Activated naive CD4-positive, alpha-beta T cell treated with anti-CD3 and anti-CD28 coated beads, Interleukin-2, amount 10 ng/mL, durations not matched to agents 7 days and 5 days (primary cell): ENCODE measurements around the gene ZFR.
"Not testable (repeated sequence)": the region's sequence is repeated elsewhere in the genome, so short reads cannot be mapped to it uniquely, and the experiment has no call there.

Experiments used
- CTCF ChIA-PET: fragments of 350-600 bp; sonication (Branson Sonifier 250); formaldehyde crosslinking; loops from one replicate; lab custom pipeline; 2021; ENCODE audit warnings: antibody characterized with exemption; lab: Charles Lee
- DNase-seq: peaks from one replicate; pipeline ENCODE4 v3.0.0-alpha.2; 2020
- H3K27ac Mint-ChIP-seq: one replicate; pipeline ENCODE4 v1.8.0; 2021; ENCODE audit warnings: mild to moderate bottlenecking, moderate library complexity, mixed read lengths
- H3K27me3 Mint-ChIP-seq: one replicate; pipeline ENCODE4 v1.8.0; 2021; ENCODE audit warnings: mild to moderate bottlenecking, mixed read lengths
- H3K36me3 Mint-ChIP-seq: one replicate; pipeline ENCODE4 v1.8.0; 2021; ENCODE audit warnings: mixed read lengths
- H3K4me1 Mint-ChIP-seq: one replicate; pipeline ENCODE4 v1.8.0; 2021; ENCODE audit warnings: mixed read lengths
- H3K4me3 Mint-ChIP-seq: one replicate; pipeline ENCODE4 v1.8.0; 2021; ENCODE audit warnings: mild to moderate bottlenecking, moderate library complexity, mixed read lengths
- H3K9me3 Mint-ChIP-seq: one replicate; pipeline ENCODE4 v1.8.0; 2021; ENCODE audit warnings: mixed read lengths

ZFR gene

GRCh38 chr5:32465076-32465475 is 20.5 kb upstream of the ZFR start:
- DNase-seq, result no peak
- no peaks in the 10 kb centered on the region for H3K36me3 Mint-ChIP-seq
- CTCF ChIA-PET, result no interaction called here
- no peaks in the 10 kb centered on the region for H3K9me3 Mint-ChIP-seq
- H3K27me3 Mint-ChIP-seq, result peaks cover 11% of the 10 kb centered on the region
- no peak overlapping the region for H3K4me3 Mint-ChIP-seq
- peaks cover 4% of the 10 kb centered on the region for H3K4me1 Mint-ChIP-seq
- H3K27ac Mint-ChIP-seq, result no peak overlapping the region

- Mint-ChIP-seq H3K4me3 (no peak overlapping the region), H3K27me3 (peaks cover 3% of the 10 kb centered on the region), H3K27ac (no peak overlapping the region), H3K9me3 (peaks cover 2% of the 10 kb centered on the region), H3K4me1 (peaks cover 4% of the 10 kb centered on the region), H3K36me3 (no peaks in the 10 kb centered on the region)
- DNase-seq, result no peak
- CTCF ChIA-PET, result interaction anchor here (1.1 kb wide), 1 partner anchor 127 kb away, joined by 6 read pairs; no protein-coding TSS in a partner anchor
These were observed 18.1 kb upstream of the ZFR start for GRCh38 chr5:32462618-32463017.

- H3K27ac Mint-ChIP-seq, result no peak overlapping the region
- H3K9me3 Mint-ChIP-seq, result peaks cover 2% of the 10 kb centered on the region
- H3K27me3 Mint-ChIP-seq, result peaks cover 3% of the 10 kb centered on the region
- H3K4me3 Mint-ChIP-seq, result no peak overlapping the region
- CTCF ChIA-PET, result interaction anchor here (0.6 to 1.0 kb wide), 2 partner anchors 12 to 124 kb away, joined by 3 read pairs; no protein-coding TSS in a partner anchor
- no peak for DNase-seq
- no peaks in the 10 kb centered on the region for H3K36me3 Mint-ChIP-seq
- peaks cover 4% of the 10 kb centered on the region for H3K4me1 Mint-ChIP-seq
These were observed 17.0 kb upstream of the ZFR start for GRCh38 chr5:32461441-32462120.

GRCh38 chr5:32460702-32461101 is 16.2 kb upstream of the ZFR start:
- Mint-ChIP-seq H3K4me1 (peaks cover 4% of the 10 kb centered on the region), H3K9me3 (peaks cover 2% of the 10 kb centered on the region), H3K27ac (no peak overlapping the region), H3K27me3 (peaks cover 3% of the 10 kb centered on the region), H3K4me3 (no peak overlapping the region), H3K36me3 (no peaks in the 10 kb centered on the region)
- DNase-seq, result no peak
- CTCF ChIA-PET, result interaction anchor here (0.6 to 1.0 kb wide), 2 partner anchors 13 to 123 kb away, joined by 3 read pairs; no protein-coding TSS in a partner anchor

- Mint-ChIP-seq H3K27ac (no peak overlapping the region), H3K9me3 (peaks cover 2% of the 10 kb centered on the region), H3K4me3 (no peak overlapping the region), H3K27me3 (peaks cover 3% of the 10 kb centered on the region), H3K4me1 (peaks cover 4% of the 10 kb centered on the region), H3K36me3 (no peaks in the 10 kb centered on the region)
- CTCF ChIA-PET, result no interaction called here
- DNase-seq, result no peak
These were observed 14.4 kb upstream of the ZFR start for GRCh38 chr5:32458880-32459495.

- no peak for DNase-seq
- Mint-ChIP-seq H3K4me1 (no peaks in the 10 kb centered on the region), H3K9me3 (peaks cover 2% of the 10 kb centered on the region), H3K36me3 (no peaks in the 10 kb centered on the region), H3K27me3 (peaks cover 5% of the 10 kb centered on the region), H3K27ac (no peak overlapping the region), H3K4me3 (no peak overlapping the region)
- CTCF ChIA-PET, result interaction anchor here (1.2 kb wide), 1 partner anchor 11 kb away, joined by 3 read pairs; no protein-coding TSS in a partner anchor
These were observed 10.8 kb upstream of the ZFR start for GRCh38 chr5:32455311-32455710.

GRCh38 chr5:32454821-32455220 is 10.3 kb upstream of the ZFR start:
- Mint-ChIP-seq H3K36me3 (no peaks in the 10 kb centered on the region), H3K27ac (no peak overlapping the region), H3K27me3 (peaks cover 5% of the 10 kb centered on the region), H3K4me3 (no peak overlapping the region), H3K9me3 (peaks cover 2% of the 10 kb centered on the region), H3K4me1 (no peaks in the 10 kb centered on the region)
- DNase-seq, result no peak
- CTCF ChIA-PET, result interaction anchor here (1.2 kb wide), 1 partner anchor 21 kb away, joined by 3 read pairs; no protein-coding TSS in a partner anchor

GRCh38 chr5:32453916-32454315 is 9.4 kb upstream of the ZFR start:
- Mint-ChIP-seq H3K36me3 (no peaks in the 10 kb centered on the region), H3K4me3 (no peak overlapping the region), H3K27me3 (peaks cover 5% of the 10 kb centered on the region), H3K9me3 (no peaks in the 10 kb centered on the region), H3K27ac (no peak overlapping the region), H3K4me1 (no peaks in the 10 kb centered on the region)
- DNase-seq, result no peak
- CTCF ChIA-PET, result interaction anchor here (1.1 to 1.2 kb wide), 2 partner anchors 20 to 36 kb away, joined by 3 to 5 read pairs; no protein-coding TSS in a partner anchor

GRCh38 chr5:32452316-32452715 is 7.8 kb upstream of the ZFR start:
- H3K27ac Mint-ChIP-seq, CTCF ChIA-PET, H3K27me3 Mint-ChIP-seq, DNase-seq, H3K4me3 Mint-ChIP-seq, H3K9me3 Mint-ChIP-seq, H3K4me1 Mint-ChIP-seq, H3K36me3 Mint-ChIP-seq: not testable (repeated sequence)

GRCh38 chr5:32450952-32451351 is 6.4 kb upstream of the ZFR start:
- Mint-ChIP-seq H3K36me3 (no peaks in the 10 kb centered on the region), H3K4me3 (no peak overlapping the region), H3K9me3 (no peaks in the 10 kb centered on the region), H3K4me1 (no peaks in the 10 kb centered on the region), H3K27me3 (peaks cover 6% of the 10 kb centered on the region), H3K27ac (no peak overlapping the region)
- no peak for DNase-seq
- CTCF ChIA-PET, result interaction anchor here (0.7 to 1.6 kb wide), 2 partner anchors 35 to 39 kb away, joined by 3 to 8 read pairs; no protein-coding TSS in a partner anchor

- CTCF ChIA-PET, result no interaction called here
- Mint-ChIP-seq H3K9me3 (no peaks in the 10 kb centered on the region), H3K4me3 (no peak overlapping the region), H3K27ac (no peak overlapping the region), H3K27me3 (peaks cover 21% of the 10 kb centered on the region), H3K36me3 (no peaks in the 10 kb centered on the region), H3K4me1 (peaks cover 3% of the 10 kb centered on the region)
- no peak for DNase-seq
These were observed 4.7 kb upstream of the ZFR start for GRCh38 chr5:32449262-32449661.

- CTCF ChIA-PET, result no interaction called here
- Mint-ChIP-seq H3K27ac (no peak overlapping the region), H3K4me3 (peak overlapping the region; percentile 10)
These were observed 2.1 kb upstream of the ZFR start for GRCh38 chr5:32446630-32447029.

GRCh38 chr5:32445831-32446614 is 1.5 kb upstream of the ZFR start:
- Mint-ChIP-seq H3K9me3 (no peaks in the 10 kb centered on the region), H3K27ac (no peak overlapping the region), H3K27me3 (peaks cover 16% of the 10 kb centered on the region), H3K36me3 (peaks cover 14% of the 10 kb centered on the region), H3K4me3 (peak overlapping the region; percentile 43), H3K4me1 (peaks cover 23% of the 10 kb centered on the region)
- DNase-seq, result no peak
- CTCF ChIA-PET, result no interaction called here

More at GRCh38 chr5:32446630-32447029, 2.1 kb upstream of the ZFR start:
- Mint-ChIP-seq H3K36me3 (peaks cover 11% of the 10 kb centered on the region), H3K4me1 (peaks cover 19% of the 10 kb centered on the region), H3K27me3 (peaks cover 16% of the 10 kb centered on the region), H3K9me3 (no peaks in the 10 kb centered on the region)
- no peak for DNase-seq

- CTCF ChIA-PET, result interaction anchor here (1.0 kb wide), 1 partner anchor 145 kb away, joined by 4 read pairs; no protein-coding TSS in a partner anchor
- H3K36me3 Mint-ChIP-seq, result peaks cover 14% of the 10 kb centered on the region
- peak overlapping the region; percentile 80 for H3K27ac Mint-ChIP-seq
- peaks cover 16% of the 10 kb centered on the region for H3K27me3 Mint-ChIP-seq
- H3K9me3 Mint-ChIP-seq, result no peaks in the 10 kb centered on the region
- H3K4me1 Mint-ChIP-seq, result peaks cover 23% of the 10 kb centered on the region
- H3K4me3 Mint-ChIP-seq, result peak overlapping the region; percentile 84
- no peak for DNase-seq
These were observed 783 bp upstream of the ZFR start for GRCh38 chr5:32445287-32445758.
